Naive B cell (primary cell): Measurements from ENCODE around the gene MALT1. TPM values are rescaled to one million over a fixed set of nuclear protein-coding genes. Genes with fewer than 3 reads are reported as not detected.
"Not testable (repeated sequence)": the region's sequence is repeated elsewhere in the genome, so short reads cannot be mapped to it uniquely, and the experiment has no call there.

Source experiments
- ATAC-seq, 2 donors: fragments of 150-1000 bp; cut with Tn5 transposase; 2 replicates each; pipeline ENCODE4 v1.10.0; 2021; ENCODE audit warnings: low read depth in 2 of 2, mild to moderate bottlenecking in 2 of 2, moderate library complexity in 2 of 2
- DNase-seq: peaks from one replicate; pipeline ENCODE4 v3.0.0; 2022
- H3K27ac Mint-ChIP-seq, 6 donors: one replicate each; pipeline ENCODE4 v1.8.0; 2020 to 2022; ENCODE audit warnings: mild to moderate bottlenecking in 6 of 6, mixed read lengths in 6 of 6, moderate library complexity in 5 of 6, inconsistent platforms in 2 of 6
- H3K27me3 Mint-ChIP-seq, 3 donors: one replicate each; pipeline ENCODE4 v1.8.0; 2021 to 2022; ENCODE audit warnings: mixed read lengths in 3 of 3, mild to moderate bottlenecking in 1 of 3
- H3K36me3 Mint-ChIP-seq, 2 donors: one replicate each; pipeline ENCODE4 v1.8.0; 2020 to 2022; ENCODE audit warnings: mixed read lengths in 2 of 2, inconsistent platforms in 1 of 2, mild to moderate bottlenecking in 1 of 2
- H3K4me1 Mint-ChIP-seq, 3 donors: one replicate each; pipeline ENCODE4 v1.8.0; 2020 to 2022; ENCODE audit warnings: mixed read lengths in 3 of 3, inconsistent platforms in 1 of 3, mild to moderate bottlenecking in 1 of 3, moderate library complexity in 1 of 3
- H3K4me3 Mint-ChIP-seq, 8 donors: one replicate each; pipeline ENCODE4 v1.8.0; 2020 to 2022; ENCODE audit warnings: mild to moderate bottlenecking in 8 of 8, mixed read lengths in 8 of 8, moderate library complexity in 8 of 8, inconsistent platforms in 2 of 8
- H3K9me3 Mint-ChIP-seq, 7 donors: one replicate each; pipeline ENCODE4 v1.8.0; 2020 to 2022; ENCODE audit warnings: mixed read lengths in 7 of 7, mild to moderate bottlenecking in 5 of 7, inconsistent platforms in 2 of 7, moderate library complexity in 1 of 7
- polyA plus RNA-seq, 6 donors: library from polyadenylated mRNA; unstranded; fragments of 300-500 nt; fragmentation: Illumina TruSeq; gene quantifications; one replicate each; pipeline ENCODE4 v1.2.3, GENCODE V29; 2021; ENCODE audit warnings: low read depth in 6 of 6

Gene MALT1
- polyA plus RNA-seq, 6 donors from 2014 or later: 57.8 to 85.2 (median 63.0) TPM

GRCh38 chr18:58733866-58734265 is 62.6 kb downstream of the MALT1 start:
- H3K36me3 Mint-ChIP-seq: peaks cover 22 to 29% of the 10 kb centered on the region in 2 donors

GRCh38 chr18:58738322-58738721 is 67.1 kb downstream of the MALT1 start:
- DNase-seq: no peak
- peaks cover 13 to 28% of the 10 kb centered on the region in 2 donors for H3K36me3 Mint-ChIP-seq
- ATAC-seq: no peak
- H3K4me1 Mint-ChIP-seq: peaks cover 9 to 25% (median 14%) of the 10 kb centered on the region in 3 donors
- H3K9me3 Mint-ChIP-seq: no peaks in the 10 kb centered on the region
- H3K4me3 Mint-ChIP-seq: no peak overlapping the region
- no peaks in the 10 kb centered on the region for H3K27me3 Mint-ChIP-seq
- H3K27ac Mint-ChIP-seq: peak overlapping the region in 1 of 6 donors; percentile 41

More at GRCh38 chr18:58733866-58734265, 62.6 kb downstream of the MALT1 start:
- Mint-ChIP-seq H3K9me3 (no peaks in the 10 kb centered on the region), H3K4me1 (peaks cover 0 to 11% (median 0%) of the 10 kb centered on the region in 3 donors), H3K4me3 (no peak overlapping the region), H3K27me3 (no peaks in the 10 kb centered on the region), H3K27ac (no peak overlapping the region)
- ATAC-seq: no peak
- no peak for DNase-seq

GRCh38 chr18:58745914-58746313 is 74.6 kb downstream of the MALT1 start:
- H3K36me3 Mint-ChIP-seq: peaks cover 40 to 49% of the 10 kb centered on the region in 2 donors
- H3K27me3 Mint-ChIP-seq: no peaks in the 10 kb centered on the region
- peaks cover 6 to 11% (median 9%) of the 10 kb centered on the region in 3 donors for H3K4me1 Mint-ChIP-seq
- peak overlapping the region in 3 of 6 donors; percentile 21 to 60 (median 34) for H3K27ac Mint-ChIP-seq
- ATAC-seq (no peak), DNase-seq (no peak)
- peaks cover 4 to 21% (median 16%) of the 10 kb centered on the region in 7 donors for H3K9me3 Mint-ChIP-seq
- H3K4me3 Mint-ChIP-seq: no peak overlapping the region

GRCh38 chr18:58748899-58749595 is 77.8 kb downstream of the MALT1 start:
- ATAC-seq (peak; percentile 43 to 68), DNase-seq (no peak)
- Mint-ChIP-seq H3K4me1 (peaks cover 4 to 15% (median 6%) of the 10 kb centered on the region in 3 donors), H3K36me3 (peaks cover 38 to 48% of the 10 kb centered on the region in 2 donors), H3K27me3 (no peaks in the 10 kb centered on the region), H3K4me3 (no peak overlapping the region), H3K9me3 (peaks cover 4 to 21% (median 16%) of the 10 kb centered on the region in 7 donors), H3K27ac (peak overlapping the region in 1 of 6 donors; percentile 51)

GRCh38 chr18:58753976-58754375 is 82.7 kb downstream of the MALT1 start:
- H3K27ac Mint-ChIP-seq: peak overlapping the region in 2 of 6 donors; percentile 24 to 64
- ATAC-seq: no peak
- H3K36me3 Mint-ChIP-seq: peaks cover 10 to 13% of the 10 kb centered on the region in 2 donors
- peaks cover 16 to 35% (median 23%) of the 10 kb centered on the region in 3 donors for H3K4me1 Mint-ChIP-seq
- no peaks in the 10 kb centered on the region for H3K27me3 Mint-ChIP-seq
- no peak for DNase-seq
- peaks cover 0 to 8% (median 5%) of the 10 kb centered on the region in 7 donors for H3K9me3 Mint-ChIP-seq
- H3K4me3 Mint-ChIP-seq: no peak overlapping the region

GRCh38 chr18:58754544-58755068 is 83.3 kb downstream of the MALT1 start:
- peak overlapping the region in 1 of 8 donors; percentile 35 for H3K4me3 Mint-ChIP-seq
- H3K27me3 Mint-ChIP-seq: no peaks in the 10 kb centered on the region
- DNase-seq: peak; percentile 15
- peak overlapping the region in 5 of 6 donors; percentile 8 to 76 (median 65) for H3K27ac Mint-ChIP-seq
- peaks cover 0 to 3% (median 0%) of the 10 kb centered on the region in 7 donors for H3K9me3 Mint-ChIP-seq
- H3K4me1 Mint-ChIP-seq: peaks cover 18 to 35% (median 23%) of the 10 kb centered on the region in 3 donors
- H3K36me3 Mint-ChIP-seq: peaks cover 8 to 9% of the 10 kb centered on the region in 2 donors
- peak; percentile 79 to 86 for ATAC-seq

GRCh38 chr18:58755304-58756010 is 84.2 kb downstream of the MALT1 start:
- H3K4me1 Mint-ChIP-seq: peaks cover 18 to 35% (median 23%) of the 10 kb centered on the region in 3 donors
- peaks cover 0 to under 1% of the 10 kb centered on the region in 2 donors for H3K36me3 Mint-ChIP-seq
- no peak for DNase-seq
- peak overlapping the region in 4 of 6 donors; percentile 41 to 84 (median 44) for H3K27ac Mint-ChIP-seq
- H3K9me3 Mint-ChIP-seq: no peaks in the 10 kb centered on the region
- H3K27me3 Mint-ChIP-seq: no peaks in the 10 kb centered on the region
- H3K4me3 Mint-ChIP-seq: peak overlapping the region in 1 of 8 donors; percentile 3
- ATAC-seq: no peak

- H3K36me3 Mint-ChIP-seq: no peaks in the 10 kb centered on the region
- H3K27me3 Mint-ChIP-seq: no peaks in the 10 kb centered on the region
- no peak for ATAC-seq
- peak overlapping the region in 2 of 6 donors; percentile 10 to 41 for H3K27ac Mint-ChIP-seq
- H3K4me3 Mint-ChIP-seq: no peak overlapping the region
- no peaks in the 10 kb centered on the region for H3K9me3 Mint-ChIP-seq
- H3K4me1 Mint-ChIP-seq: peaks cover 18 to 35% (median 27%) of the 10 kb centered on the region in 3 donors
- DNase-seq: no peak
These were observed 84.9 kb downstream of the MALT1 start for GRCh38 chr18:58756148-58756547.

- Mint-ChIP-seq H3K27me3 (peaks cover 0 to 4% (median 0%) of the 10 kb centered on the region in 3 donors), H3K27ac (peak overlapping the region in 1 of 6 donors; percentile 30), H3K4me1 (peaks cover 23 to 40% (median 33%) of the 10 kb centered on the region in 3 donors), H3K4me3 (peak overlapping the region in 1 of 8 donors; percentile 72), H3K36me3 (peaks cover 0 to 3% of the 10 kb centered on the region in 2 donors), H3K9me3 (no peaks in the 10 kb centered on the region)
- DNase-seq (no peak), ATAC-seq (no peak)
These were observed 85.5 kb downstream of the MALT1 start for GRCh38 chr18:58756596-58757240.

GRCh38 chr18:58757351-58757750 is 86.1 kb downstream of the MALT1 start:
- H3K36me3 Mint-ChIP-seq, ATAC-seq, H3K4me3 Mint-ChIP-seq, DNase-seq, H3K27ac Mint-ChIP-seq, H3K9me3 Mint-ChIP-seq, H3K27me3 Mint-ChIP-seq: not testable (repeated sequence)
- H3K4me1 Mint-ChIP-seq: peaks cover 27 to 46% (median 39%) of the 10 kb centered on the region in 3 donors

- peak overlapping the region in 1 of 6 donors; percentile 85 for H3K27ac Mint-ChIP-seq
These were observed 86.8 kb downstream of the MALT1 start for GRCh38 chr18:58758046-58758445.

GRCh38 chr18:58758606-58759005 is 87.3 kb downstream of the MALT1 start:
- peak overlapping the region in 1 of 8 donors; percentile 51 for H3K4me3 Mint-ChIP-seq
- H3K27ac Mint-ChIP-seq: peak overlapping the region in 3 of 6 donors; percentile 51 to 85 (median 56)
- H3K9me3 Mint-ChIP-seq: no peaks in the 10 kb centered on the region
- peaks cover 0 to 3% of the 10 kb centered on the region in 2 donors for H3K36me3 Mint-ChIP-seq
- no peak for ATAC-seq
- no peak for DNase-seq
- peaks cover 35 to 56% (median 47%) of the 10 kb centered on the region in 3 donors for H3K4me1 Mint-ChIP-seq
- peaks cover 0 to 4% (median 0%) of the 10 kb centered on the region in 3 donors for H3K27me3 Mint-ChIP-seq

More at GRCh38 chr18:58758046-58758445, 86.8 kb downstream of the MALT1 start:
- Mint-ChIP-seq H3K36me3 (peaks cover 0 to 3% of the 10 kb centered on the region in 2 donors), H3K9me3 (no peaks in the 10 kb centered on the region), H3K4me1 (peaks cover 33 to 53% (median 45%) of the 10 kb centered on the region in 3 donors), H3K4me3 (no peak overlapping the region), H3K27me3 (peaks cover 0 to 4% (median 0%) of the 10 kb centered on the region in 3 donors)
- ATAC-seq: no peak
- no peak for DNase-seq
